Heart left ventricle (tissue), 13 donors: ENCODE data around the gene ITGB1BP1.

Experiments used
- CTCF ChIP-seq, 12 donors: fragments of 200-600 bp; sonication (generic) in 4 of 12; IDR thresholded peaks; one replicate each; pipeline versions ENCODE4 v1.5.0 to v1.8.0; 2018 to 2022; ENCODE audit warnings: antibody characterized with exemption in 12 of 12, mild to moderate bottlenecking in 5 of 12
- POLR2A ChIP-seq, 2 donors: fragments of 450-650 bp; IDR thresholded peaks; one replicate each; pipeline ENCODE4 v1.6.1; 2017; ENCODE audit warnings: antibody characterized with exemption in 2 of 2, mild to moderate bottlenecking in 2 of 2, moderate library complexity in 2 of 2
- donor health status: ischemic (EF 13 %, LVEDD 7.1; RV severe dilation, severe dysfunction).
- donor health status: DM: no; HTN: yes; CAD: no.
- donor health status: DM: no; HTN: no; CAD: no.
- donor health status: ischemic (EF 25% LVEDD 6.9; RV normal size, moderate dysfunction).
- donor health status: ischemic (EF 25% LVEDD 5.7; RV mildly dilated, moderate dysfunction).
- donor health status: ischemic (EF 35%, LVEDD 5.7; RV mildly dilated, moderate dysfunction).
- donor health status: nonischemic (EF 11% LVEDD 7.7; RV severe dilation, severe dysfunction).
- donor health status: DM: yes; HTN: yes; CAD: no.
- donor health status: PGD.
- donor health status: ischemic (EF 29% LVEDD 5.4; RV normal size, mild dysfunction).
- donor health status: nonischemic (EF 23%, LVEDD 6.1; RV moderate dilation, normal function).

- TF ChIP-seq CTCF (IDR thresholded peaks at IDR 0.05) (no peak), POLR2A (IDR thresholded peaks at IDR 0.05) (no peak)
These were observed 42.9 kb upstream of the ITGB1BP1 start for GRCh38 chr2:9466147-9466683.
